Upper lobe of left lung (tissue), 6 donors: ENCODE results near the gene MRGPRD. TPM values are rescaled to one million over a fixed set of nuclear protein-coding genes. Genes with fewer than 3 reads are reported as not detected.
"Not testable (repeated sequence)": the region's sequence is repeated elsewhere in the genome, so short reads cannot be mapped to it uniquely, and the experiment has no call there.

Experiments used
- ATAC-seq, 2 donors: fragments of 200-7000 bp; cut with Tn5 transposase; one replicate each; pipeline ENCODE4 v1.9.1; 2022; ENCODE audit warnings: mild to moderate bottlenecking in 2 of 2, moderate library complexity in 2 of 2; ENCODE audit not compliant: low FRiP score in 2 of 2
- DNase-seq, 2 donors: peaks; one replicate each; pipeline ENCODE4 v3.0.0-alpha.2; 2019 to 2020
- H3K27ac ChIP-seq, 4 donors: fragments of 200-600 bp; sonication (generic); one replicate each; pipeline ENCODE4 v1.5.1; 2016 to 2019
- H3K27me3 ChIP-seq, 4 donors: fragments of 200-600 bp; sonication (generic); one replicate each; pipeline ENCODE4 v1.5.1; 2017 to 2019
- H3K36me3 ChIP-seq, 4 donors: fragments of 200-600 bp; sonication (generic); one replicate each; pipeline ENCODE4 v1.5.1; 2016 to 2019
- H3K4me1 ChIP-seq, 4 donors: fragments of 200-600 bp; sonication (generic); one replicate each; pipeline ENCODE4 v1.5.1; 2018 to 2019
- H3K4me3 ChIP-seq, 4 donors: fragments of 200-600 bp; sonication (generic); one replicate each; pipeline ENCODE4 v1.5.1; 2017 to 2019; ENCODE audit warnings: mild to moderate bottlenecking in 2 of 4, moderate library complexity in 1 of 4
- H3K9me3 ChIP-seq, 4 donors: fragments of 200-600 bp; sonication (generic); one replicate each; pipeline ENCODE4 v1.5.1; 2018 to 2019
- CTCF ChIP-seq, 6 experiments: fragments of 450-650 bp in 4 of 6; fragments of 200-600 bp in 2 of 6; sonication (generic) in 2 of 6; IDR thresholded peaks; one replicate each; pipeline ENCODE4 v1.5.1; 2016 to 2019; ENCODE audit warnings: antibody characterized with exemption in 6 of 6
- EP300 ChIP-seq, 4 donors: sonication (generic); formaldehyde crosslinking; IDR thresholded peaks; one replicate each; pipeline ENCODE4 v1.5.1; 2017; ENCODE audit warnings: antibody characterized with exemption in 4 of 4, control low read depth in 2 of 4
- POLR2A ChIP-seq, 4 donors: fragments of 450-650 bp; IDR thresholded peaks; one replicate each; pipeline ENCODE4 v1.5.1; 2016 to 2017; ENCODE audit warnings: antibody characterized with exemption in 4 of 4, mild to moderate bottlenecking in 2 of 4
- POLR2AphosphoS5 ChIP-seq, 2 donors: sonication (generic); formaldehyde crosslinking; IDR thresholded peaks; one replicate each; pipeline ENCODE4 v1.5.1; 2017; ENCODE audit warnings: antibody characterized with exemption in 2 of 2
- WGBS, 2 donors: methylation state at CpG; one replicate each; pipeline ENCODE4 v1.1.5; 2017 to 2018; 5-methylcytosine and 5-hydroxymethylcytosine counted together
- total RNA-seq, 6 donors: library from RNA; depleted of rRNA in 4 of 6; stranded (reverse); fragments of >200 nt in 4 of 6; gene quantifications; one replicate each; pipeline versions ENCODE4 v1.1.0 to v1.2.1, GENCODE V29; 2016 to 2021
- donor health status: DM: no; HTN: no; CAD: no; lungs with moderate emphysema.
- donor health status: DM: no; HTN: yes; CAD: no; lungs with severe emphysema.

Gene MRGPRD
- total RNA-seq, 6 donors from 2014 or later = not detected

- no peak for DNase-seq
- peak overlapping the region in 3 of 4 donors; percentile 61 to 69 (median 65) for H3K27ac ChIP-seq
- H3K9me3 ChIP-seq = no peaks in the 10 kb centered on the region
- ATAC-seq = peak in 1 of 2 donors; percentile 36
- H3K4me1 ChIP-seq = peaks cover 5 to 18% (median 7%) of the 10 kb centered on the region in 4 donors
- no peak for TF ChIP-seq POLR2AphosphoS5 (IDR thresholded peaks at IDR 0.05)
- no peak for TF ChIP-seq POLR2A (IDR thresholded peaks at IDR 0.05)
- TF ChIP-seq CTCF (IDR thresholded peaks at IDR 0.05) = peak; percentile 15 to 49 (median 30)
- TF ChIP-seq EP300 (IDR thresholded peaks at IDR 0.05) = no peak
- no peaks in the 10 kb centered on the region for H3K27me3 ChIP-seq
- no peak overlapping the region for H3K4me3 ChIP-seq
- WGBS, 2 donors = 64 to 66% methylated on average over 8 of the region's 8 CpGs
- peaks cover 0 to 9% (median 0%) of the 10 kb centered on the region in 4 donors for H3K36me3 ChIP-seq
Observed at GRCh38 chr11:69000831-69001242, 20.1 kb upstream of the MRGPRD start.

- WGBS, 2 donors = 80 to 82% methylated on average over 5 of the region's 5 CpGs
- Histone ChIP-seq H3K4me1 (peaks cover 5 to 18% (median 7%) of the 10 kb centered on the region in 4 donors), H3K9me3 (no peaks in the 10 kb centered on the region), H3K4me3 (no peak overlapping the region), H3K27me3 (no peaks in the 10 kb centered on the region), H3K27ac (peak overlapping the region; percentile 23 to 71 (median 63)), H3K36me3 (peaks cover 0 to 6% (median 0%) of the 10 kb centered on the region in 4 donors)
- TF ChIP-seq CTCF (IDR thresholded peaks at IDR 0.05) = no peak
- TF ChIP-seq POLR2AphosphoS5 (IDR thresholded peaks at IDR 0.05) = no peak
- TF ChIP-seq EP300 (IDR thresholded peaks at IDR 0.05) = no peak
- TF ChIP-seq POLR2A (IDR thresholded peaks at IDR 0.05) = no peak
- ATAC-seq (no peak), DNase-seq (no peak)
Observed at GRCh38 chr11:69000391-69000790, 19.6 kb upstream of the MRGPRD start.

- H3K27ac ChIP-seq = peak overlapping the region; percentile 23 to 71 (median 63)
- WGBS, 2 donors = 88 to 89% methylated on average over 12 of the region's 12 CpGs
- not testable (repeated sequence) for H3K36me3 ChIP-seq, H3K9me3 ChIP-seq, DNase-seq, H3K27me3 ChIP-seq, H3K4me3 ChIP-seq, ATAC-seq
- peaks cover 5 to 18% (median 7%) of the 10 kb centered on the region in 4 donors for H3K4me1 ChIP-seq
Observed at GRCh38 chr11:68999748-69000355, 19.1 kb upstream of the MRGPRD start.

- Histone ChIP-seq H3K27me3 (no peaks in the 10 kb centered on the region), H3K4me1 (peaks cover 5 to 18% (median 7%) of the 10 kb centered on the region in 4 donors), H3K9me3 (no peaks in the 10 kb centered on the region), H3K4me3 (no peak overlapping the region), H3K36me3 (no peaks in the 10 kb centered on the region), H3K27ac (peak overlapping the region in 1 of 4 donors; percentile 61)
- DNase-seq (no peak), ATAC-seq (no peak)
- 86 to 90% methylated on average over 8 of the region's 8 CpGs for WGBS, 2 donors
- no peak for TF ChIP-seq POLR2AphosphoS5 (IDR thresholded peaks at IDR 0.05)
- no peak for TF ChIP-seq EP300 (IDR thresholded peaks at IDR 0.05)
- no peak for TF ChIP-seq POLR2A (IDR thresholded peaks at IDR 0.05)
- TF ChIP-seq CTCF (IDR thresholded peaks at IDR 0.05) = no peak
Observed at GRCh38 chr11:68999093-68999747, 18.4 kb upstream of the MRGPRD start.

GRCh38 chr11:68998390-68998911 is 17.7 kb upstream of the MRGPRD start:
- no peak overlapping the region for H3K27ac ChIP-seq

More at GRCh38 chr11:68998390-68998911, 17.7 kb upstream of the MRGPRD start:
- no peaks in the 10 kb centered on the region for H3K36me3 ChIP-seq
- no peak for ATAC-seq
- no peak overlapping the region for H3K4me3 ChIP-seq
- peaks cover 5 to 18% (median 7%) of the 10 kb centered on the region in 4 donors for H3K4me1 ChIP-seq
- WGBS, 2 donors = 21 to 36% methylated on average over 9 to 13 of the region's 13 CpGs
- no peaks in the 10 kb centered on the region for H3K9me3 ChIP-seq
- no peak for DNase-seq
- no peaks in the 10 kb centered on the region for H3K27me3 ChIP-seq
- no peak for TF ChIP-seq EP300 (IDR thresholded peaks at IDR 0.05)
- TF ChIP-seq CTCF (IDR thresholded peaks at IDR 0.05) = no peak
